IPS-18a (cell line): ENCODE measurements around the gene DDAH1.
"Not testable (repeated sequence)": the region's sequence is repeated elsewhere in the genome, so short reads cannot be mapped to it uniquely, and the experiment has no call there.

Experiments used
- H3K27ac ChIP-seq: one replicate; pipeline ENCODE4 v1.5.1; 2013; ENCODE audit warnings: low read length
- H3K27me3 ChIP-seq: one replicate; pipeline ENCODE4 v1.6.1; 2013; ENCODE audit warnings: mild to moderate bottlenecking, low read length; ENCODE audit not compliant: control insufficient read depth, insufficient read depth
- H3K36me3 ChIP-seq: one replicate; pipeline ENCODE4 v1.6.1; 2013; ENCODE audit warnings: low read depth, low read length; ENCODE audit not compliant: control insufficient read depth
- H3K4me1 ChIP-seq: one replicate; pipeline ENCODE4 v1.6.1; 2013; ENCODE audit warnings: low read depth, low read length; ENCODE audit not compliant: control insufficient read depth
- H3K4me3 ChIP-seq: one replicate; pipeline ENCODE4 v1.5.1; 2013; ENCODE audit warnings: low read length
- H3K9ac ChIP-seq: one replicate; pipeline ENCODE4 v1.6.1; 2013; ENCODE audit warnings: mild to moderate bottlenecking, low read length, moderate library complexity
- H3K9me3 ChIP-seq: one replicate; pipeline ENCODE4 v1.6.1; 2013; ENCODE audit warnings: low read depth, low read length; ENCODE audit not compliant: control insufficient read depth

DDAH1 gene

GRCh38 chr1:85347908-85348307, 117.1 kb downstream of the DDAH1 start:
- Histone ChIP-seq H3K27me3 (no peaks in the 10 kb centered on the region), H3K27ac (no peak overlapping the region), H3K9ac (no peak overlapping the region), H3K4me3 (no peak overlapping the region), H3K4me1 (peaks cover 14% of the 10 kb centered on the region), H3K36me3 (no peaks in the 10 kb centered on the region), H3K9me3 (no peaks in the 10 kb centered on the region)

- not testable (repeated sequence) for H3K27me3 ChIP-seq, H3K36me3 ChIP-seq, H3K4me3 ChIP-seq, H3K27ac ChIP-seq, H3K9ac ChIP-seq, H3K9me3 ChIP-seq
- H3K4me1 ChIP-seq = peaks cover 16% of the 10 kb centered on the region
Measured at GRCh38 chr1:85347275-85347674, 117.7 kb downstream of the DDAH1 start.

DNA sequence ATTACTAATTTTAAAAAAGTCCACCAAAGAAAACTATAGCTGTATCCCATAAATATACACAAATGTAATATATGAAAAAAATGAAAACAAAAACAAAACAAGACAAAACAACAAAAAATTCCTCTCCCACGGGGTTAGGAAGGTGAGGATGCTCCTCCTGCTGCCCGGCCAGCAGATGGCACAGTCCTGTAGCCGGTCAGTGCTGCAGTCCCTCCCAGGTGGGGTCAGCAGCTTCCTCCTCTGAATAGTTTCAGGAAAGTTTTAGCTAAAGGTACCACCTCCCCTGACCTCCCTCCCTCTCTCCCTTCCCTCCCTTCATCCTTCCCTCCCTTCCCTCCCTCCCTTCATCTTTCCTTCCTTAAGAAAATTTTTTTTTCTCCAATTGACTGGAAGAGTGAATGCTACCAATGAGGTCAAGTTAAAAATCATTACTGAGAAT, 120.7 kb downstream of the DDAH1 start:
- peaks cover 16% of the 10 kb centered on the region for H3K4me1 ChIP-seq

DNA sequence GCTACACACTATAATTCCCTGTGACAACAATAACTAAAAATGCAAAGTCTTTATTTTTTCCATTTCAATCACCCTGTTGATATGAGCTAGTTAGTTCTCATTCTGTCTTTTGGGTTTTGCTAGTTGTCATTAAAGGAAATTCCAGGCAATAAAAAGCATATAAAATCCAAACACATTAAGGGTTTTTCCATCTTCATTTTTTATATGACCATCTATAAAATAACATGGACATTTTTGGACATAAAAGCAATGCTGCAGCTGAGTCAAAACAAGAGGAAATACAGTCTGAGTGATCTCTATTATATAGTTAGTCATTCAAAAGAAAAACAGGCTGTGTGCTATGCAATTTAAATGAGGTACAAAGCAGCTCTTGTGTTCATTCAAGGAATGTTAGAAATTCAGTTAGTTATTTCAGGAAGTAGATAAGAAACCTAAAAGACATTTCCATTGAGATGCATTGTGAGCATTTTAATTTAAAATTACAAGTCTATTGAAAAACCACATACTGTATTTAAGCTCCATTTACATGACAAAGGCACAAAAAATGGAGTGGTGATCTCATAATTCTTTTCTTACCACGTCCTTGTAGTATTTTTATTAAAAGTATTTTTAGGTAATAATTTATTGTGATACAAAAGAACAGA, 121.2 kb downstream of the DDAH1 start:
- Histone ChIP-seq H3K9ac (no peak overlapping the region), H3K27ac (no peak overlapping the region), H3K27me3 (no peaks in the 10 kb centered on the region), H3K36me3 (no peaks in the 10 kb centered on the region), H3K4me1 (peaks cover 16% of the 10 kb centered on the region), H3K9me3 (no peaks in the 10 kb centered on the region), H3K4me3 (no peak overlapping the region)

More for the DNA sequence above, 120.7 kb downstream of the DDAH1 start:
- Histone ChIP-seq H3K9ac (no peak overlapping the region), H3K36me3 (no peaks in the 10 kb centered on the region), H3K27ac (no peak overlapping the region), H3K4me3 (no peak overlapping the region), H3K27me3 (no peaks in the 10 kb centered on the region), H3K9me3 (no peaks in the 10 kb centered on the region)

DNA sequence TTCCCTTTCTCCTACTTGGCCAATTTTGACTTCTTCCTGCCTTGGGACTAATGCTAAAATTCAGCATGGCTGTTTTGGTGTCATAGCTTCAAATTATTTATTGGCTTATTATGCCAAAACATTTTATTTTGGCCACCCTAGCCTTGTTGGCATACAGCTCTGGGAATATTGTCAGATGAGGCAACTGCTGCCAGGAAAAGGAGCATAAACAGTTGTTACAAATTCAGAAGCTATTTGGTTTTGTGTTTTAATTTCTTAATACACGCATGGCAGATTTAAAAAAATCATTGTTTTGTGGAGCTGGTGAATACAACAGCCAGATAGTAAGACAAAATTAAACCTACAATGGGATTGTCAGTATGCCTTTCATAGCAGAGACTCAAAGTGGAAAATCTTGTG, 121.7 kb downstream of the DDAH1 start:
- Histone ChIP-seq H3K9me3 (no peaks in the 10 kb centered on the region), H3K4me3 (no peak overlapping the region), H3K4me1 (peaks cover 16% of the 10 kb centered on the region), H3K36me3 (no peaks in the 10 kb centered on the region), H3K27ac (no peak overlapping the region), H3K9ac (no peak overlapping the region), H3K27me3 (no peaks in the 10 kb centered on the region)

GRCh38 chr1:85342207-85342606, 122.8 kb downstream of the DDAH1 start:
- H3K27me3 ChIP-seq = no peaks in the 10 kb centered on the region
- H3K9ac ChIP-seq = no peak overlapping the region
- H3K9me3 ChIP-seq = no peaks in the 10 kb centered on the region
- H3K36me3 ChIP-seq = no peaks in the 10 kb centered on the region
- peaks cover 16% of the 10 kb centered on the region for H3K4me1 ChIP-seq
- H3K4me3 ChIP-seq = no peak overlapping the region
- no peak overlapping the region for H3K27ac ChIP-seq

DNA sequence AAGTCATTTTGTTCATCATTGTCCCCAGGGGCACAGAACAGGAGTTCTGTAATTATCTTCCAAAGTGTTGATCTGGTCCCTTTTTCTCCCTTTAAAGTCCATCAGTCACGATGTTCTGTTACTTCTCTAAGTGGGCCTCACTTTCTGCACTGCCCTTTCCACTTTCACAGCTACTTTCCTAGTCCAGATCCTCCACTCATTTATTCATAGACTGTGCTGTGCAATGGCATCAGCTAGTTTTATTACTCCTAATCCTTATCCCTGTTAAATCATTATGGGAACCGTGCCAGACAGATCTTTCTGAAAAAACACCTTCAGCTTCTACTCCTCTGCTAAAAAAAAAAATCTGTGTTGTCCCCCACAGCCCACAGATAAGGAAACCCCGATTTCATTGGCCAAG, 124.5 kb downstream of the DDAH1 start:
- no peak overlapping the region for H3K4me3 ChIP-seq
- H3K4me1 ChIP-seq = peaks cover 16% of the 10 kb centered on the region
- no peaks in the 10 kb centered on the region for H3K9me3 ChIP-seq
- H3K27ac ChIP-seq = no peak overlapping the region
- H3K27me3 ChIP-seq = no peaks in the 10 kb centered on the region
- H3K9ac ChIP-seq = no peak overlapping the region
- no peaks in the 10 kb centered on the region for H3K36me3 ChIP-seq

DNA sequence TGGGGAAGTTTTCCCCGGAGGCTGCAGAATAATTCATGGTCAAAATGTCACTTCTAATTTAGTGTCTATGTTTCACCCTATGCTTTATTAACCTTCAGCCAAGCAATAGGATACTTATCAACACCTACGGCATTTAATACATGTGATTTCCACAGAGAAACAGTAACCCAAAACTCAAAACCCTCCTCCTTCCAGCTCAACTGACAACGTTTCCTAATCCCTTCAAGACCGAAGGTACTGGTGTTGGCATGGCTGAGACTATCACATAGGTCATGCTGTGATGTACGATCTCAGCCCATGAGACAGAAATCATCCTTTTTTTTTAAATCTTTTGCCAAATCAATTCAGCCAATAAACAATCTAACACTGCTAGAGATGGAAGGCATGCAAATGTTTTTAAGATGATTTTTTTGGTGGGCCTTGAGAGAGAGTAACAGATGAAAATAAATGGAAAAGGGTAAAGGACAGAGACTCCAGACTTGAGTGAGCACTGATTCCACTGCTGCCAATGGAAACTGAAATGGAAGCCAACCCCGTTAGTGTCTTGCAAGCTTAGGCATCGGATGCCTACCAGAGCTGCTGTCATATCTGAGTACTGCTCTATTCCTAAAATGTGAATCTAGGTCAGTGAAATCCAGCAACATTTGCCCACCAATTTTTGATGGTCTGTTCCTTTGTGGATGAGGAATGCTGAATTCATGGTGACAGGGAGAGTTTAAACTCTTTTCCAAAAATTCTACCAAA, 125.1 kb downstream of the DDAH1 start:
- no peak overlapping the region for H3K4me3 ChIP-seq
- H3K36me3 ChIP-seq = no peaks in the 10 kb centered on the region
- no peak overlapping the region for H3K27ac ChIP-seq
- H3K9me3 ChIP-seq = no peaks in the 10 kb centered on the region
- H3K4me1 ChIP-seq = peaks cover 16% of the 10 kb centered on the region
- H3K9ac ChIP-seq = no peak overlapping the region
- H3K27me3 ChIP-seq = no peaks in the 10 kb centered on the region

DNA sequence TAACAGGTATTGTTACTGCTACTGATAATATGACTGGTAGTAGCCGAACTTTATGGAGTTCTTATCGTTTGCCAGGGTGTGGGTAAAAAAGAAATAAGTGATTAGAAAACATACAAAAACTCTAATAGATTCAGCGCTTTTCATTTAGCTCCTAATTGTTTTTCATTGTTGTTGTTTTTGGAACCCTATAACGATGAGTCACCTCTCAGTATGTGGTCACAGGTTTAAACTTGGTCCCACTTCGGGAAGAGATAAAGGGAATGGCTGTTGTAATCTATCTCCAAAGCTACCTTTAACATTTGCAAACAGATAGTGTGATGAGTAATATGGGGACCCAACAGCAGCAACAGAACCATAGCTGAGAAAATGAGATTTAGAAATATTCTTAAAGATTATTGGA, 125.9 kb downstream of the DDAH1 start:
- no peak overlapping the region for H3K4me3 ChIP-seq
- no peak overlapping the region for H3K27ac ChIP-seq
- peaks cover 13% of the 10 kb centered on the region for H3K4me1 ChIP-seq

GRCh38 chr1:85334962-85335361, 130.0 kb downstream of the DDAH1 start:
- Histone ChIP-seq H3K27me3 (no peaks in the 10 kb centered on the region), H3K27ac (no peak overlapping the region), H3K4me1 (peaks cover 6% of the 10 kb centered on the region), H3K36me3 (no peaks in the 10 kb centered on the region), H3K4me3 (no peak overlapping the region), H3K9me3 (no peaks in the 10 kb centered on the region), H3K9ac (no peak overlapping the region)

More for the DNA sequence above, 125.9 kb downstream of the DDAH1 start:
- Histone ChIP-seq H3K27me3 (no peaks in the 10 kb centered on the region), H3K9ac (no peak overlapping the region), H3K36me3 (no peaks in the 10 kb centered on the region), H3K9me3 (no peaks in the 10 kb centered on the region)

DNA sequence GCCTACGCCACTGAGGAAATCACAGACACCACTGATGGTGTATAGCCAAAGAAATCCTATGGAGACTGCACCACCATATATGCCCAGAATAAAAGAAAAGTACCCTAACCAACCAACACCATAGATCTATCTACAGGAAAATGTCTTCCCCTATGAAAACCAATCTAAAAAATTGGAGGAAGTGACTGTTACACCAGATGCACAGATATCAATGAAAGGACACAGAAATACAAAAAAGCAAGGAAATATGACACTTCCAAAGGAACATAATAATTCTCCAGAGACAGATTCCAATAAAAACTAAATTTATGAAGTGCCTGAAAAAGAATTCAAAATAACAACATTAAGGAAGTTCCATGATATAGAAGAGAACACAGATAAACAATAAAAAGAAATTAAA, 131.8 kb downstream of the DDAH1 start:
- no peak overlapping the region for H3K27ac ChIP-seq
- peaks cover 20% of the 10 kb centered on the region for H3K4me1 ChIP-seq
- no peaks in the 10 kb centered on the region for H3K9me3 ChIP-seq
- H3K36me3 ChIP-seq = no peaks in the 10 kb centered on the region
- no peak overlapping the region for H3K9ac ChIP-seq
- H3K4me3 ChIP-seq = no peak overlapping the region
- no peaks in the 10 kb centered on the region for H3K27me3 ChIP-seq

DNA sequence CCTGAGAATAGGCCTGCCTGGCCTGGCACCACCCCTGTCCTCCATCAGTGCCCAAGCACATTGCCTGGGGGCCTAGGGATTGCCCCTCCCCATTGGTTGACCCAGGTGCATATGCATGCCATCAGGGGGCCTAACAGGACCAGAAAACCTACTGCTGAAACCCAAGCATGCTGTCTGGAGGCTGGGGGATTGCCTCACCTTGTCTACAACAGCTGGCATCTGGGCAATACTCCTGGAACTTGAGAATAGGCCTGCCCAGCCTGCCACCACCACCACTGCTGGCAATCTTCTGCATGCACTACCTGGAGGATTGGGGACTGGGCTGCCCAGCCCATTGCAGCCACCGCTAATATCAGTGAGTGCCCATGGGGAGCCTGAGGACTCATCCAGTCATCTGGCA, 132.4 kb downstream of the DDAH1 start:
- peaks cover 20% of the 10 kb centered on the region for H3K4me1 ChIP-seq
- no peak overlapping the region for H3K27ac ChIP-seq
- H3K9ac ChIP-seq = no peak overlapping the region
- H3K27me3 ChIP-seq = no peaks in the 10 kb centered on the region
- H3K9me3 ChIP-seq = no peaks in the 10 kb centered on the region
- H3K4me3 ChIP-seq = no peak overlapping the region
- H3K36me3 ChIP-seq = no peaks in the 10 kb centered on the region
